ENCODE results near the gene PTPN21.

PTPN21 gene

GRCh38 chr14:88488081-88488480 lies 66.7 kb downstream of the PTPN21 start:
- DNase-seq (ENCODE audit: low read depth), result no peak
- TF ChIP-seq, protein P1, sequence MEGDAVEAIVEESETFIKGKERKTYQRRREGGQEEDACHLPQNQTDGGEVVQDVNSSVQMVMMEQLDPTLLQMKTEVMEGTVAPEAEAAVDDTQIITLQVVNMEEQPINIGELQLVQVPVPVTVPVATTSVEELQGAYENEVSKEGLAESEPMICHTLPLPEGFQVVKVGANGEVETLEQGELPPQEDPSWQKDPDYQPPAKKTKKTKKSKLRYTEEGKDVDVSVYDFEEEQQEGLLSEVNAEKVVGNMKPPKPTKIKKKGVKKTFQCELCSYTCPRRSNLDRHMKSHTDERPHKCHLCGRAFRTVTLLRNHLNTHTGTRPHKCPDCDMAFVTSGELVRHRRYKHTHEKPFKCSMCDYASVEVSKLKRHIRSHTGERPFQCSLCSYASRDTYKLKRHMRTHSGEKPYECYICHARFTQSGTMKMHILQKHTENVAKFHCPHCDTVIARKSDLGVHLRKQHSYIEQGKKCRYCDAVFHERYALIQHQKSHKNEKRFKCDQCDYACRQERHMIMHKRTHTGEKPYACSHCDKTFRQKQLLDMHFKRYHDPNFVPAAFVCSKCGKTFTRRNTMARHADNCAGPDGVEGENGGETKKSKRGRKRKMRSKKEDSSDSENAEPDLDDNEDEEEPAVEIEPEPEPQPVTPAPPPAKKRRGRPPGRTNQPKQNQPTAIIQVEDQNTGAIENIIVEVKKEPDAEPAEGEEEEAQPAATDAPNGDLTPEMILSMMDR (IDR thresholded peaks at IDR 0.05; ENCODE audit: low read depth, low read length, missing control alignments), result no peak
- no peak overlapping the region for H3K4me3 ChIP-seq (ENCODE audit: low read depth, low read length)

DNA sequence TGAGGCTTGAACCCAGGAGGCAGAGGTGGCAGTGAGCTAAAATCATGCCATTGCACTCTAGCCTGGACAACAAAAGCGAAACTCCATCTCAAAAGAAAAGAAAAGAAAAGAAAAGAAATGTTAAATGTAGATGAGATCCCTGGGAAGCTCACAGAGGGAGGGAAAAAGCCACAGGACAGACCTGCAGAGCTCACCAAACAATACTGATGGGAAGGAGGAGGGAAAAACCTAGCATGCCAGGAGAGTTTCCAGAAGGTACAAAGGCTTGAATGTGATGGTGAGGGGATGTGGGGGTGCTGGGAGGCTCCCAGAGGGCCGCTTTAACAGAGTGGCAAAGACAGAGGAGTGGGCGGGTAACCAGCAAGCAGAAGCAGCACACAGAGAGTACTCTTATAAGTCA lies 72.3 kb downstream of the PTPN21 start:
- H3K4me3 ChIP-seq (ENCODE audit: low read depth, low read length), result no peak overlapping the region
- no peak for DNase-seq (ENCODE audit: low read depth)
- TF ChIP-seq, protein P1 (IDR thresholded peaks at IDR 0.05; ENCODE audit: low read depth, low read length, missing control alignments), result no peak

DNA sequence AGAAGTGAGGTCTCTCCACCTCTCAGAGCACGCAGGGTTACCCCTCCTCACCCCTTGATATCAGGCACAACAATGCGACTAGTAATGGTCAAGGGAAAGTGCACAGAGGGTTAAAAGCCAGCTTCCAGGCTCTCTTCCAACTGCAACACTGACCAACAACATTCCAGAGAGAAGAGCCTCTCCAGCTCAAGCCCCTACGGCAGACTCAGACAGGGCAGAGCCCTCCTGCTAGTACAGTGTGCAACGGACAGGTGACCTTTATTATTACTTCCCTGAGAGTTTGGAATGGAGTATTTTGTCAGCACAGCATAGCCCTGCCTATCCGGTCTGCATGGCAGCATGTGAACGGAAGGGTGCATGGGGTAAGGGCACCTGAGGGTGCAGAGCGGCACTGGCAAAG lies 73.0 kb downstream of the PTPN21 start:
- TF ChIP-seq, protein P1 (IDR thresholded peaks at IDR 0.05; ENCODE audit: low read depth, low read length, missing control alignments), result no peak
- no peak overlapping the region for H3K4me3 ChIP-seq (ENCODE audit: low read depth, low read length)
- DNase-seq (ENCODE audit: low read depth), result no peak

GRCh38 chr14:88481059-88481458 lies 73.7 kb downstream of the PTPN21 start:
- TF ChIP-seq, protein P1 (IDR thresholded peaks at IDR 0.05; ENCODE audit: low read depth, low read length, missing control alignments), result no peak
- no peak overlapping the region for H3K4me3 ChIP-seq (ENCODE audit: low read depth, low read length)
- no peak for DNase-seq (ENCODE audit: low read depth)

DNA sequence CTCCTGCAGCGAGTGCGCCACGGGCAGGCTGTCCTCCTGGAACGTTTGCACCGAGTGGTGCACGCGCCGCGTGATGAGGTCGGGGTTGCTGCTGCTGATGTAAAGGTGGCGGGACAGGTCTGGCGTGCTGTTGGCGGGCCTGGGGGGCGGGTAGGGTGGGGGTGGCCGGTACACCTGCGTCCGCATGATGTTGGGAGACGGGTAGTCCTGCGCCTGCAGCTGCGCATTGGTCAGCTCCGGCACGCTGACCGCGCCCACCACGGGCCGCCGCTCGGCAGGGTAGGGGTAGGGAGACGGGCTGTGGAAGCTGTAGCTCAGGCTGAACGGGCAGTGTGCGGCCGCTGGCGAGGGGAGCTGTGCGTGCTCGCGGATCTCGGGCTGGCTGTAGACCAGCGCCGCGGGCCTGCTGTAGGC lies 75.2 kb downstream of the PTPN21 start:
- H3K4me3 ChIP-seq (ENCODE audit: low read depth, low read length), result no peak overlapping the region
- no peak for DNase-seq (ENCODE audit: low read depth)
- TF ChIP-seq, protein P1 (IDR thresholded peaks at IDR 0.05; ENCODE audit: low read depth, low read length, missing control alignments), result no peak

- TF ChIP-seq, protein P1 (IDR thresholded peaks at IDR 0.05; ENCODE audit: low read depth, low read length, missing control alignments), result no peak
- no peak for DNase-seq (ENCODE audit: low read depth)
- no peak overlapping the region for H3K4me3 ChIP-seq (ENCODE audit: low read depth, low read length)
These were observed 75.9 kb downstream of the PTPN21 start for GRCh38 chr14:88478931-88479330.

- TF ChIP-seq, protein P1 (IDR thresholded peaks at IDR 0.05; ENCODE audit: low read depth, low read length, missing control alignments), result no peak
- DNase-seq (ENCODE audit: low read depth), result no peak
- no peak overlapping the region for H3K4me3 ChIP-seq (ENCODE audit: low read depth, low read length)
These were observed 77.1 kb downstream of the PTPN21 start for GRCh38 chr14:88477513-88478250.

Data from GM12864 (cell line).